Panc1 (cell line): Measurements from ENCODE around the gene PRODH2. TPM values are rescaled to one million over a fixed set of nuclear protein-coding genes. Genes with fewer than 3 reads are reported as not detected.

Experiments used
- ATAC-seq: fragments of 200-7000 bp; cut with Tn5 transposase; 2 replicates; pipeline ENCODE4 v1.9.1; 2020; ENCODE audit warnings: mild to moderate bottlenecking, moderate library complexity
- BruUV-seq: library from RNA; stranded (reverse); fragments of 400-500 nt; replicated peaks from 2 replicates; lab custom pipeline; 2021; lab: Mats Ljungman, UMichigan
- CTCF ChIA-PET: fragments of 300-600 bp; sonication (Branson Sonifier 250); formaldehyde crosslinking; loops from one replicate; lab custom pipeline; 2022; ENCODE audit warnings: antibody characterized with exemption; lab: Charles Lee
- POLR2A ChIA-PET: fragments of 300-600 bp; sonication (Branson Sonifier 250); formaldehyde crosslinking; loops from one replicate; lab custom pipeline; 2022; ENCODE audit warnings: antibody characterized with exemption; lab: Charles Lee
- DNase-seq: peaks from one replicate; pipeline ENCODE4 v3.0.0-alpha.2; 2010; ENCODE audit warnings: low read depth, low spot score
- H3K27ac ChIP-seq: 2 replicates; pipeline ENCODE4 v1.5.1; 2011; ENCODE audit warnings: mild to moderate bottlenecking, low read length, inconsistent platforms
- H3K27me3 ChIP-seq: fragments of 200-500 bp; sonication (Bioruptor generic); 2 replicates; pipeline ENCODE4 v1.6.0; 2014; ENCODE audit warnings: low read length, inconsistent platforms; ENCODE audit not compliant: control insufficient read depth, insufficient read depth
- H3K36me3 ChIP-seq: fragments of 200-500 bp; sonication (Bioruptor generic); 2 replicates; pipeline ENCODE4 v1.5.1; 2014; ENCODE audit warnings: inconsistent platforms, mild to moderate bottlenecking, low read length, moderate library complexity; ENCODE audit not compliant: control insufficient read depth, insufficient read depth
- H3K4me1 ChIP-seq: 2 replicates; pipeline ENCODE4 v1.5.1; 2011; ENCODE audit warnings: inconsistent platforms, mild to moderate bottlenecking, low read length, moderate library complexity; ENCODE audit not compliant: control insufficient read depth, insufficient read depth
- H3K4me3 ChIP-seq, 2 experiments: 2 replicates each; pipeline ENCODE4 v1.5.1; 2011 to 2012; ENCODE audit warnings: low read depth in 2 of 2, low read length in 2 of 2, mild to moderate bottlenecking in 2 of 2, inconsistent platforms in 1 of 2, moderate library complexity in 1 of 2
- H3K9me3 ChIP-seq: fragments of 200-500 bp; sonication (Bioruptor generic); 2 replicates; pipeline ENCODE4 v1.5.1; 2014; ENCODE audit warnings: low read depth, mild to moderate bottlenecking, inconsistent platforms, low read length, moderate library complexity; ENCODE audit not compliant: control insufficient read depth, insufficient read depth
- POLR2AphosphoS5 ChIP-seq: IDR thresholded peaks from 2 replicates; pipeline ENCODE4 v1.6.1; 2012; ENCODE audit warnings: mild to moderate bottlenecking, low read depth, low read length, moderate library complexity
- SIN3A ChIP-seq: IDR thresholded peaks from 2 replicates; pipeline ENCODE4 v1.6.1; 2012; ENCODE audit warnings: low read depth, mild to moderate bottlenecking, low read length, moderate library complexity, borderline replicate concordance; ENCODE audit not compliant: insufficient read depth
- TCF7L2 ChIP-seq: IDR thresholded peaks from 2 replicates; pipeline ENCODE4 v1.6.1; 2011; ENCODE audit warnings: mild to moderate bottlenecking, low read depth, low read length, inconsistent platforms
- in situ Hi-C: cut with HindIII; loops from 2 replicates; pipeline ENCODE4 v1.10.0; 2016; ENCODE audit warnings: low sequenced_read_pairs, low pct_unique_long_range_greater_than_20kb
- intact Hi-C: fragments of 100-400 bp; cut with micrococcal nuclease; formaldehyde crosslinking; loops from one replicate; pipeline ENCODE4 v1.10.0; 2022; ENCODE audit not compliant: unreplicated experiment
- total RNA-seq: library from RNA; stranded (reverse); gene quantifications from one replicate; pipeline ENCODE4 v1.2.1, GENCODE V29; 2021; ENCODE audit not compliant: unreplicated experiment
- TF ChIP-seq, protein P1 (sequence below): fragments of 450-650 bp; IDR thresholded peaks from 2 replicates; pipeline ENCODE4 v1.5.1; 2017; ENCODE audit warnings: mild to moderate bottlenecking
- TF ChIP-seq, protein P2 (sequence below), 2 experiments: IDR thresholded peaks; 2 replicates each; pipeline ENCODE4 v1.6.1; 2011 to 2012; ENCODE audit warnings: low read depth in 2 of 2, control low read depth in 1 of 2, low read length in 1 of 2, mild to moderate bottlenecking in 1 of 2, moderate library complexity in 1 of 2; ENCODE audit not compliant: insufficient read depth in 1 of 2

PRODH2 gene
- total RNA-seq, 1 experiment from 2014 or later: not detected

DNA sequence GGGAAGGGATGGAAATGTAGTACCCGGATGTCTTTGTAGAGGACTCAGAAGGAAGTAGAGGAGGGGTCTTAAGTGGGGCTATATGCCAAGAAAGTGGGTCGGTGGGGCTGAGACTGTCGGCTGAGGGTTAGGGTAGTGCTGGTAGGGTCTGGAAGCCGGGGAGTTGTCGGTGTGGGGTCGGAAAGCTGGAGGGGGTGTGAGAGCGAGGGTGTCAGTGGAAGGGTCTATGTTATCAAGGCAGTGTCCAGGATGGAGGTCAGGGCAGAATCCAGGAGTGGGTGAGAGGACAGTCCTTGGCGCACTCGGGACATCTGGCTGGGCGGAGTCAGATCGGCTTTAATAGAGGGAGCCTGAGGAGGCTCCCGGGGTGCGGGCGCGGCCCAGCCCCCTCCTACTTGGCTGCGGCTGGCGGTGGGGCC lies 57.5 kb downstream of the PRODH2 start:
- in situ Hi-C loops (no loop called here), intact Hi-C loops (no loop called here)
- Histone ChIP-seq H3K27ac (no peak overlapping the region), H3K4me3 (no peak overlapping the region), H3K27me3 (no peaks in the 10 kb centered on the region), H3K4me1 (peaks cover 16% of the 10 kb centered on the region), H3K9me3 (no peaks in the 10 kb centered on the region), H3K36me3 (no peaks in the 10 kb centered on the region)
- no TSS peak for BruUV-seq
- ChIA-PET CTCF (no interaction called here), POLR2A (no interaction called here)
- no peak for TF ChIP-seq POLR2AphosphoS5
- TF ChIP-seq, protein P1, sequence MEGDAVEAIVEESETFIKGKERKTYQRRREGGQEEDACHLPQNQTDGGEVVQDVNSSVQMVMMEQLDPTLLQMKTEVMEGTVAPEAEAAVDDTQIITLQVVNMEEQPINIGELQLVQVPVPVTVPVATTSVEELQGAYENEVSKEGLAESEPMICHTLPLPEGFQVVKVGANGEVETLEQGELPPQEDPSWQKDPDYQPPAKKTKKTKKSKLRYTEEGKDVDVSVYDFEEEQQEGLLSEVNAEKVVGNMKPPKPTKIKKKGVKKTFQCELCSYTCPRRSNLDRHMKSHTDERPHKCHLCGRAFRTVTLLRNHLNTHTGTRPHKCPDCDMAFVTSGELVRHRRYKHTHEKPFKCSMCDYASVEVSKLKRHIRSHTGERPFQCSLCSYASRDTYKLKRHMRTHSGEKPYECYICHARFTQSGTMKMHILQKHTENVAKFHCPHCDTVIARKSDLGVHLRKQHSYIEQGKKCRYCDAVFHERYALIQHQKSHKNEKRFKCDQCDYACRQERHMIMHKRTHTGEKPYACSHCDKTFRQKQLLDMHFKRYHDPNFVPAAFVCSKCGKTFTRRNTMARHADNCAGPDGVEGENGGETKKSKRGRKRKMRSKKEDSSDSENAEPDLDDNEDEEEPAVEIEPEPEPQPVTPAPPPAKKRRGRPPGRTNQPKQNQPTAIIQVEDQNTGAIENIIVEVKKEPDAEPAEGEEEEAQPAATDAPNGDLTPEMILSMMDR: no peak
- TF ChIP-seq TCF7L2: no peak
- TF ChIP-seq SIN3A: no peak
- TF ChIP-seq, protein P2, sequence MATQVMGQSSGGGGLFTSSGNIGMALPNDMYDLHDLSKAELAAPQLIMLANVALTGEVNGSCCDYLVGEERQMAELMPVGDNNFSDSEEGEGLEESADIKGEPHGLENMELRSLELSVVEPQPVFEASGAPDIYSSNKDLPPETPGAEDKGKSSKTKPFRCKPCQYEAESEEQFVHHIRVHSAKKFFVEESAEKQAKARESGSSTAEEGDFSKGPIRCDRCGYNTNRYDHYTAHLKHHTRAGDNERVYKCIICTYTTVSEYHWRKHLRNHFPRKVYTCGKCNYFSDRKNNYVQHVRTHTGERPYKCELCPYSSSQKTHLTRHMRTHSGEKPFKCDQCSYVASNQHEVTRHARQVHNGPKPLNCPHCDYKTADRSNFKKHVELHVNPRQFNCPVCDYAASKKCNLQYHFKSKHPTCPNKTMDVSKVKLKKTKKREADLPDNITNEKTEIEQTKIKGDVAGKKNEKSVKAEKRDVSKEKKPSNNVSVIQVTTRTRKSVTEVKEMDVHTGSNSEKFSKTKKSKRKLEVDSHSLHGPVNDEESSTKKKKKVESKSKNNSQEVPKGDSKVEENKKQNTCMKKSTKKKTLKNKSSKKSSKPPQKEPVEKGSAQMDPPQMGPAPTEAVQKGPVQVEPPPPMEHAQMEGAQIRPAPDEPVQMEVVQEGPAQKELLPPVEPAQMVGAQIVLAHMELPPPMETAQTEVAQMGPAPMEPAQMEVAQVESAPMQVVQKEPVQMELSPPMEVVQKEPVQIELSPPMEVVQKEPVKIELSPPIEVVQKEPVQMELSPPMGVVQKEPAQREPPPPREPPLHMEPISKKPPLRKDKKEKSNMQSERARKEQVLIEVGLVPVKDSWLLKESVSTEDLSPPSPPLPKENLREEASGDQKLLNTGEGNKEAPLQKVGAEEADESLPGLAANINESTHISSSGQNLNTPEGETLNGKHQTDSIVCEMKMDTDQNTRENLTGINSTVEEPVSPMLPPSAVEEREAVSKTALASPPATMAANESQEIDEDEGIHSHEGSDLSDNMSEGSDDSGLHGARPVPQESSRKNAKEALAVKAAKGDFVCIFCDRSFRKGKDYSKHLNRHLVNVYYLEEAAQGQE (IDR thresholded peaks at IDR 0.05; ENCODE audit: insufficient read depth in 1 of 2, low read depth in 2 of 2, low read length in 1 of 2): no peak
- ATAC-seq (no peak), DNase-seq (no peak)

DNA sequence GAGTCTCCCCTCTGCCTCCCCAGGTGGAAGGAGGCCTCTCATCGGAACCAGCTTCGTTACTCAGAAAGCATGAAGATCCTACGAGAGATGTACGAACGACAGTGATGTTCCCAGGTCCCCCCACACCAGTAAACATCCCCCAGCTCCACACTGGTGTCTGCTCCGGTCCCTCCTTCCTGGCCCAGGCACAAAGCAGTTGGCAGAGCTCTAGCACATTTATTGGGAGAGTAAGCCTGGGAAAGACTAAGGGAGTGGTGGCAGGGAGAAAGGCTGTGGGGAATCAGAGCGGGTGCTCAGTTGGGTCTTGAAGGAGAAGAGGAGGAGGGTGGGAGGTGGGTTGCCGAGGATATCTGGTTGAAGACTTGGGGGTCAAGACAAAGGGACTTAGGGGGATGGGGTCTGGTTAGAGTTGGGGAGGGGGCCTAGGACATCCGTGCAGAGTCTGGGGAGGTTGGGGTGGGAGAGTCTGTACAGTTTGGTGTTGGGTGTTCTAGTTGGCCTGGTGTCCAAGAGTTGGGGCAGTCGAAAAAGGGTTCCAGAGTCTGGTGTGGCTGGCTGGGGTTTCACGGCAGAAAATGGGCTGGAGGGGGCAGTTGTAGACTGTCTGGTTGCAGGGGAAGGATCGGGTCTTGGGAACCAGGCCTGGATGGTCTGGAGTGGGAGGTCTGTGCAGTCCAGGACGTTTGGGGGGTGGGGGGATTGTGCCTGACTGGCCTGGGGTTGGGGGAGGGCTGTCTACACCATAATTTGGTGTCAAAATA lies 58.1 kb downstream of the PRODH2 start:
- in situ Hi-C loops (no loop called here), intact Hi-C loops (no loop called here)
- CTCF ChIA-PET: no interaction called here
- H3K4me1 ChIP-seq: peaks cover 17% of the 10 kb centered on the region
- no TSS peak for BruUV-seq
- no peak for ATAC-seq
- H3K4me3 ChIP-seq: no peak overlapping the region
- no peaks in the 10 kb centered on the region for H3K36me3 ChIP-seq
- H3K9me3 ChIP-seq: no peaks in the 10 kb centered on the region
- no peak for DNase-seq
- H3K27me3 ChIP-seq: no peaks in the 10 kb centered on the region
- TF ChIP-seq TCF7L2 (no peak), POLR2AphosphoS5 (no peak), SIN3A (no peak)
- TF ChIP-seq, protein P1: no peak
- TF ChIP-seq, protein P2 (IDR thresholded peaks at IDR 0.05; ENCODE audit: insufficient read depth in 1 of 2, low read depth in 2 of 2, low read length in 1 of 2): no peak
- POLR2A ChIA-PET: interaction anchor here (0.6 kb wide), 1 partner anchor 9 kb away, joined by 5 read pairs; the partner anchor contains the start of genes PSENEN and U2AF1L4
- no peak overlapping the region for H3K27ac ChIP-seq
